SK-N-MC (cell line): Measurements from ENCODE around the gene DDIT4.
"Not testable (repeated sequence)": the region's sequence is repeated elsewhere in the genome, so short reads cannot be mapped to it uniquely, and the experiment has no call there.

Source experiments
- DNase-seq: peaks from one replicate; pipeline ENCODE4 v3.0.0-alpha.2; 2011; ENCODE audit warnings: low read depth, low spot score
- H3K27ac ChIP-seq: fragments of 200-600 bp; sonication (generic); 2 replicates; pipeline ENCODE4 v1.5.1; 2016; ENCODE audit warnings: mixed run types
- H3K36me3 ChIP-seq: fragments of 200-600 bp; sonication (generic); 2 replicates; pipeline ENCODE4 v1.6.1; 2017; ENCODE audit warnings: antibody characterized with exemption, low read length, mixed read lengths; ENCODE audit not compliant: insufficient read depth
- H3K4me3 ChIP-seq: fragments of 200-600 bp; sonication (generic); 2 replicates; pipeline ENCODE4 v1.5.1; 2016
- H3K9ac ChIP-seq: fragments of 200-600 bp; sonication (generic); 2 replicates; pipeline ENCODE4 v1.8.0; 2017; ENCODE audit warnings: mixed run types, mixed read lengths; ENCODE audit not compliant: insufficient read length
- H3K9me3 ChIP-seq: fragments of 200-600 bp; sonication (generic); 2 replicates; pipeline ENCODE4 v1.6.1; 2017; ENCODE audit warnings: low read depth, mild to moderate bottlenecking, antibody characterized with exemption, low read length, moderate library complexity, mixed read lengths
- EZH2 ChIP-seq: fragments of 200-600 bp; sonication (generic); IDR thresholded peaks from one replicate; pipeline ENCODE4 v1.6.1; 2017; ENCODE audit warnings: antibody characterized with exemption
- FOXP2 ChIP-seq: optimal IDR thresholded peaks from 2 replicates; pipeline ENCODE3; 2011; ENCODE audit warnings: mild to moderate bottlenecking, moderate library complexity; ENCODE audit not compliant: insufficient read depth; ENCODE audit errors: extremely low read length, control extremely low read depth
- POLR2AphosphoS5 ChIP-seq: IDR thresholded peaks from 2 replicates; pipeline ENCODE4 v1.6.1; 2012; ENCODE audit warnings: mild to moderate bottlenecking, low read depth, low read length, borderline replicate concordance

DDIT4 gene

GRCh38 chr10:72297805-72298591 lies 24.3 kb downstream of the DDIT4 start:
- no peaks in the 10 kb centered on the region for H3K9me3 ChIP-seq
- TF ChIP-seq POLR2AphosphoS5 (peak; percentile 49; the same call in 1 of the 2 replicates), EZH2 (no peak), FOXP2 (no peak)
- no peaks in the 10 kb centered on the region for H3K36me3 ChIP-seq
- peak overlapping the region; percentile 88 for H3K9ac ChIP-seq
- peak overlapping the region; percentile 92 for H3K27ac ChIP-seq
- peak overlapping the region; percentile 82 for H3K4me3 ChIP-seq
- DNase-seq, result no peak

GRCh38 chr10:72298592-72299519 lies 25.1 kb downstream of the DDIT4 start:
- Histone ChIP-seq H3K36me3 (no peaks in the 10 kb centered on the region), H3K27ac (no peak overlapping the region), H3K4me3 (no peak overlapping the region), H3K9me3 (no peaks in the 10 kb centered on the region), H3K9ac (no peak overlapping the region)
- no peak for TF ChIP-seq POLR2AphosphoS5
- TF ChIP-seq FOXP2, result no peak
- no peak for TF ChIP-seq EZH2
- DNase-seq, result no peak

- no peaks in the 10 kb centered on the region for H3K36me3 ChIP-seq
- no peaks in the 10 kb centered on the region for H3K9me3 ChIP-seq
- H3K9ac ChIP-seq, result no peak overlapping the region
- no peak overlapping the region for H3K27ac ChIP-seq
- DNase-seq, result no peak
- TF ChIP-seq FOXP2 (no peak), POLR2AphosphoS5 (no peak), EZH2 (no peak)
- no peak overlapping the region for H3K4me3 ChIP-seq
Measured at GRCh38 chr10:72303424-72304128, 29.9 kb downstream of the DDIT4 start.

- no peaks in the 10 kb centered on the region for H3K36me3 ChIP-seq
- H3K4me3 ChIP-seq, result no peak overlapping the region
- TF ChIP-seq FOXP2, result no peak
- no peak for TF ChIP-seq EZH2
- no peak for TF ChIP-seq POLR2AphosphoS5
- no peaks in the 10 kb centered on the region for H3K9me3 ChIP-seq
- H3K9ac ChIP-seq, result no peak overlapping the region
- H3K27ac ChIP-seq, result no peak overlapping the region
- DNase-seq, result no peak
Measured at GRCh38 chr10:72306215-72306760, 32.6 kb downstream of the DDIT4 start.

GRCh38 chr10:72307711-72308110 lies 34.0 kb downstream of the DDIT4 start:
- not testable (repeated sequence) for DNase-seq, H3K36me3 ChIP-seq, H3K27ac ChIP-seq, H3K9ac ChIP-seq, H3K4me3 ChIP-seq, H3K9me3 ChIP-seq

GRCh38 chr10:72308320-72308987 lies 34.7 kb downstream of the DDIT4 start:
- Histone ChIP-seq H3K27ac (no peak overlapping the region), H3K9ac (no peak overlapping the region), H3K4me3 (no peak overlapping the region), H3K9me3 (no peaks in the 10 kb centered on the region), H3K36me3 (no peaks in the 10 kb centered on the region)
- no peak for TF ChIP-seq FOXP2
- no peak for TF ChIP-seq POLR2AphosphoS5
- no peak for TF ChIP-seq EZH2
- no peak for DNase-seq

GRCh38 chr10:72309290-72310240 lies 35.8 kb downstream of the DDIT4 start:
- H3K27ac ChIP-seq, result no peak overlapping the region
- DNase-seq, result no peak

More at GRCh38 chr10:72309290-72310240, 35.8 kb downstream of the DDIT4 start:
- no peaks in the 10 kb centered on the region for H3K9me3 ChIP-seq
- TF ChIP-seq FOXP2 (no peak), EZH2 (no peak), POLR2AphosphoS5 (no peak)
- no peaks in the 10 kb centered on the region for H3K36me3 ChIP-seq
- H3K9ac ChIP-seq, result no peak overlapping the region
- H3K4me3 ChIP-seq, result no peak overlapping the region
